Neuronal stem cell (in vitro differentiated cells): ENCODE results near the gene CHEK1.

Experiments
- DNase-seq: peaks from one replicate; pipeline ENCODE4 v3.0.0-alpha.2; 2013; ENCODE audit warnings: low spot score
- H2AFZ ChIP-seq: one replicate; pipeline ENCODE4 v1.6.1; 2013; ENCODE audit warnings: mild to moderate bottlenecking, low read length, inconsistent platforms
- H2AK5ac ChIP-seq: 2 replicates; pipeline ENCODE4 v1.6.1; 2013; ENCODE audit warnings: low read depth, mild to moderate bottlenecking, inconsistent platforms, low read length, moderate library complexity, mixed read lengths
- H2BK120ac ChIP-seq: 2 replicates; pipeline ENCODE4 v1.6.1; 2013; ENCODE audit warnings: low read depth, mild to moderate bottlenecking, inconsistent platforms, low read length, moderate library complexity, mixed read lengths
- H2BK12ac ChIP-seq: one replicate; pipeline ENCODE4 v1.6.1; 2013; ENCODE audit warnings: low read length, inconsistent platforms
- H2BK15ac ChIP-seq: 2 replicates; pipeline ENCODE4 v1.6.1; 2013; ENCODE audit warnings: mild to moderate bottlenecking, low read length, inconsistent platforms, mixed read lengths
- H2BK5ac ChIP-seq: one replicate; pipeline ENCODE4 v1.6.1; 2013; ENCODE audit warnings: inconsistent platforms, mild to moderate bottlenecking, low read length, moderate library complexity
- H3K14ac ChIP-seq: one replicate; pipeline ENCODE4 v1.6.1; 2013; ENCODE audit warnings: low read length, inconsistent platforms
- H3K18ac ChIP-seq: 2 replicates; pipeline ENCODE4 v1.6.1; 2013; ENCODE audit warnings: low read length, inconsistent platforms
- H3K23ac ChIP-seq: 2 replicates; pipeline ENCODE4 v1.6.1; 2013; ENCODE audit warnings: low read depth, mild to moderate bottlenecking, mixed read lengths, low read length, inconsistent platforms; ENCODE audit not compliant: poor library complexity
- H3K27ac ChIP-seq: replicated peaks from 3 replicates; pipeline ENCODE4 v1.5.1; 2013; ENCODE audit warnings: low read length, inconsistent platforms
- H3K27me3 ChIP-seq, 3 experiments: 2 replicates each; pipeline ENCODE4 v1.6.1; 2013; ENCODE audit warnings: low read length in 3 of 3, mild to moderate bottlenecking in 2 of 3, inconsistent platforms in 1 of 3, low read depth in 1 of 3, mixed read lengths in 1 of 3, moderate library complexity in 1 of 3; ENCODE audit not compliant: control insufficient read depth in 3 of 3, insufficient read depth in 3 of 3
- H3K36me3 ChIP-seq, 2 donors: replicated peaks in 1 of 2; 2 replicates each; pipeline ENCODE4 v1.6.1; 2013; ENCODE audit warnings: low read length in 2 of 2; ENCODE audit not compliant: control insufficient read depth in 2 of 2, insufficient read depth in 2 of 2
- H3K4ac ChIP-seq: 2 replicates; pipeline ENCODE4 v1.6.1; 2013; ENCODE audit warnings: inconsistent platforms, mild to moderate bottlenecking, low read length, moderate library complexity
- H3K4me1 ChIP-seq, 2 donors: 1 replicate in 1 of 2; 2 replicates in 1 of 2; pipeline ENCODE4 v1.6.1; 2013; ENCODE audit warnings: low read length in 2 of 2, low read depth in 1 of 2; ENCODE audit not compliant: control insufficient read depth in 2 of 2, insufficient read depth in 1 of 2
- H3K4me2 ChIP-seq: one replicate; pipeline ENCODE4 v1.6.1; 2013; ENCODE audit warnings: mild to moderate bottlenecking, low read length, inconsistent platforms; ENCODE audit not compliant: insufficient read depth, poor library complexity, severe bottlenecking
- H3K4me3 ChIP-seq, 2 donors: 2 replicates each; pipeline ENCODE4 v1.5.1; 2013; ENCODE audit warnings: low read length in 2 of 2, mild to moderate bottlenecking in 2 of 2, inconsistent platforms in 1 of 2, moderate library complexity in 1 of 2
- H3K79me1 ChIP-seq: one replicate; pipeline ENCODE4 v1.6.1; 2013; ENCODE audit warnings: low read depth, mild to moderate bottlenecking, inconsistent platforms, low read length, moderate library complexity
- H3K9ac ChIP-seq: one replicate; pipeline ENCODE4 v1.6.1; 2013; ENCODE audit warnings: mild to moderate bottlenecking, low read depth, low read length, inconsistent platforms; ENCODE audit not compliant: poor library complexity
- H3K9me3 ChIP-seq, 2 donors: replicated peaks in 1 of 2; 2 replicates each; pipeline versions ENCODE3 to v1.6.1; 2013; ENCODE audit warnings: low read length in 2 of 2, mild to moderate bottlenecking in 2 of 2, inconsistent platforms in 1 of 2, low read depth in 1 of 2, mixed read lengths in 1 of 2, moderate library complexity in 1 of 2; ENCODE audit not compliant: control insufficient read depth in 2 of 2, insufficient read depth in 1 of 2
- H4K8ac ChIP-seq: one replicate; pipeline ENCODE4 v1.6.1; 2013; ENCODE audit warnings: low read depth, mild to moderate bottlenecking, inconsistent platforms, low read length, moderate library complexity
- H4K91ac ChIP-seq: one replicate; pipeline ENCODE4 v1.6.1; 2013; ENCODE audit warnings: low read length, low read depth, mild to moderate bottlenecking, inconsistent platforms; ENCODE audit not compliant: poor library complexity
- WGBS, 2 donors: extraction: QIAGEN DNeasy Blood & Tissue Kit; methylation state at CpG; one replicate each; pipeline ENCODE4 v1.1.7; 2013; ENCODE audit warnings: missing lambda C conversion rate in 2 of 2, mixed read lengths in 1 of 2; ENCODE audit not compliant: insufficient read length in 2 of 2, insufficient replicate concordance in 1 of 2; ENCODE audit errors: extremely low coverage in 2 of 2; 5-methylcytosine and 5-hydroxymethylcytosine counted together

CHEK1 gene

GRCh38 chr11:125627236-125627910, 2.4 kb downstream of the CHEK1 start:
- Histone ChIP-seq H3K4ac (no peak overlapping the region), H3K36me3 (peaks cover 12 to 68% of the 10 kb centered on the region in 2 donors), H3K4me3 (peak overlapping the region; percentile 70 to 80), H2BK15ac (no peak overlapping the region), H2AFZ (no peak overlapping the region), H2BK120ac (no peak overlapping the region), H3K27me3 (no peaks in the 10 kb centered on the region), H3K4me2 (peak overlapping the region; percentile 21), H3K27ac (no peak overlapping the region), H3K9me3 (no peaks in the 10 kb centered on the region), H3K18ac (no peak overlapping the region), H3K23ac (no peak overlapping the region), H3K14ac (no peak overlapping the region), H3K9ac (no peak overlapping the region), H3K79me1 (no peaks in the 10 kb centered on the region), H2BK12ac (no peak overlapping the region), H4K8ac (no peak overlapping the region), H2BK5ac (no peak overlapping the region), H3K4me1 (peaks cover 0 to 6% of the 10 kb centered on the region in 2 donors), H2AK5ac (no peak overlapping the region), H4K91ac (no peak overlapping the region)
- WGBS, 2 donors = no CpG with 5 or more reads among the region's 7 CpGs
- no peak for DNase-seq

- no peak for DNase-seq
- no peak overlapping the region for H3K18ac ChIP-seq
- no peak overlapping the region for H3K27ac ChIP-seq
- no peak overlapping the region for H4K91ac ChIP-seq
- no peak overlapping the region for H3K4me3 ChIP-seq
- H3K79me1 ChIP-seq = no peaks in the 10 kb centered on the region
- H2BK120ac ChIP-seq = no peak overlapping the region
- peaks cover 15 to 98% of the 10 kb centered on the region in 2 donors for H3K36me3 ChIP-seq
- H3K9me3 ChIP-seq = no peaks in the 10 kb centered on the region
- H3K4me2 ChIP-seq = no peak overlapping the region
- no peaks in the 10 kb centered on the region for H3K27me3 ChIP-seq
- H3K23ac ChIP-seq = no peak overlapping the region
- no peak overlapping the region for H2BK5ac ChIP-seq
- H3K4ac ChIP-seq = no peak overlapping the region
- H2AFZ ChIP-seq = no peak overlapping the region
- no peak overlapping the region for H2BK15ac ChIP-seq
- H3K9ac ChIP-seq = no peak overlapping the region
- whole genome bisulfite sequencing, 2 donors = no CpG with 5 or more reads among the region's 3 CpGs
- no peak overlapping the region for H2BK12ac ChIP-seq
- H2AK5ac ChIP-seq = no peak overlapping the region
- no peak overlapping the region for H4K8ac ChIP-seq
- H3K14ac ChIP-seq = no peak overlapping the region
- H3K4me1 ChIP-seq = no peaks in the 10 kb centered on the region
Measured at GRCh38 chr11:125637840-125638239, 12.9 kb downstream of the CHEK1 start.

DNA sequence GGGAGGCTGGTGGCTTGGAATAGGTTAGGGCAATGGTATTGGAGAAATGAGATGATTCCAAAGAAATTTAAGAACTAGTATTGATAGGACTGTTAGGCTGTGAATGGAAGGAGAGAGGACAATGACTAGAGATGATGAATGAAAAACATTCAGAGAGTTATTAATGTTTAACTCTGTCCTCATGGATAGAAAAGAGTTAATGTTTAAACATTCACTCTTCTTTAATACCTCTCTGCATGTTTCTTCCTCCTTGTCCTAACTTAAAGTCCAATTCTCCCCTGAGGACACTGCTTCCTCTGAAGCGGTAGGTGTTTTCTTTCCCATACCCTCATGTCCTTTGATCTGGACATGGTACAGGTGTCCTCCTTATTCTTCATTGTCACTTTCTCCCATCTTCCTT, 13.4 kb downstream of the CHEK1 start:
- Histone ChIP-seq H3K4me1 (no peaks in the 10 kb centered on the region), H4K8ac (no peak overlapping the region), H3K4me2 (no peak overlapping the region), H3K9ac (no peak overlapping the region), H2BK5ac (no peak overlapping the region), H2BK12ac (no peak overlapping the region), H3K36me3 (peaks cover 14 to 97% of the 10 kb centered on the region in 2 donors), H3K27me3 (no peaks in the 10 kb centered on the region), H3K79me1 (no peaks in the 10 kb centered on the region), H3K14ac (no peak overlapping the region), H3K4ac (no peak overlapping the region), H2AK5ac (no peak overlapping the region), H3K18ac (no peak overlapping the region), H2BK120ac (no peak overlapping the region), H3K27ac (no peak overlapping the region), H4K91ac (no peak overlapping the region), H3K23ac (no peak overlapping the region), H2AFZ (no peak overlapping the region), H2BK15ac (no peak overlapping the region), H3K4me3 (no peak overlapping the region), H3K9me3 (no peaks in the 10 kb centered on the region)
- WGBS, 2 donors = no CpG with 5 or more reads among the region's 1 CpG
- no peak for DNase-seq

GRCh38 chr11:125645871-125646270, 20.9 kb downstream of the CHEK1 start:
- H3K9ac ChIP-seq = no peak overlapping the region
- no peak overlapping the region for H3K27ac ChIP-seq
- no peak overlapping the region for H4K8ac ChIP-seq
- no peaks in the 10 kb centered on the region for H3K27me3 ChIP-seq
- H3K14ac ChIP-seq = no peak overlapping the region
- H3K79me1 ChIP-seq = no peaks in the 10 kb centered on the region
- H2BK5ac ChIP-seq = no peak overlapping the region
- H2BK120ac ChIP-seq = no peak overlapping the region
- no peak overlapping the region for H2AFZ ChIP-seq
- no peaks in the 10 kb centered on the region for H3K4me1 ChIP-seq
- no peak overlapping the region for H3K4ac ChIP-seq
- DNase-seq = no peak
- H3K18ac ChIP-seq = no peak overlapping the region
- peaks cover 0 to 5% of the 10 kb centered on the region in 2 donors for H3K9me3 ChIP-seq
- no peak overlapping the region for H2AK5ac ChIP-seq
- H3K4me2 ChIP-seq = no peak overlapping the region
- H2BK15ac ChIP-seq = no peak overlapping the region
- H3K4me3 ChIP-seq = no peak overlapping the region
- H4K91ac ChIP-seq = no peak overlapping the region
- no CpG with 5 or more reads among the region's 3 CpGs for WGBS, 2 donors
- peaks cover 14 to 97% of the 10 kb centered on the region in 2 donors for H3K36me3 ChIP-seq
- H3K23ac ChIP-seq = no peak overlapping the region
- no peak overlapping the region for H2BK12ac ChIP-seq
